ENCODE results near the gene KCNH8. TPM values are rescaled to one million over a fixed set of nuclear protein-coding genes. Genes with fewer than 3 reads are reported as not detected.

The KCNH8 gene
- total RNA-seq, 1 donor: not detected

GRCh38 chr3:19159966-19160635, 11.8 kb downstream of the KCNH8 start:
- no peak for TF ChIP-seq CTCF (IDR thresholded peaks at IDR 0.05; ENCODE audit: insufficient read depth, low read depth, low read length)
- DNase-seq (ENCODE audit: low read depth): no peak
- H3K4me3 ChIP-seq (ENCODE audit: low read depth, low read length): no peak overlapping the region

GRCh38 chr3:19165654-19166053, 17.3 kb downstream of the KCNH8 start:
- TF ChIP-seq CTCF (IDR thresholded peaks at IDR 0.05; ENCODE audit: insufficient read depth, low read depth, low read length): no peak
- DNase-seq (ENCODE audit: low read depth): no peak
- H3K4me3 ChIP-seq (ENCODE audit: low read depth, low read length): no peak overlapping the region

- DNase-seq (ENCODE audit: low read depth): no peak
- no peak for TF ChIP-seq CTCF (IDR thresholded peaks at IDR 0.05; ENCODE audit: insufficient read depth, low read depth, low read length)
Measured at GRCh38 chr3:19171794-19172193, 23.5 kb downstream of the KCNH8 start.

GRCh38 chr3:19173945-19174344, 25.6 kb downstream of the KCNH8 start:
- H3K4me3 ChIP-seq (ENCODE audit: low read depth, low read length): no peak overlapping the region
- no peak for DNase-seq (ENCODE audit: low read depth)
- no peak for TF ChIP-seq CTCF (IDR thresholded peaks at IDR 0.05; ENCODE audit: insufficient read depth, low read depth, low read length)

More at GRCh38 chr3:19171794-19172193, 23.5 kb downstream of the KCNH8 start:
- H3K4me3 ChIP-seq (ENCODE audit: low read depth, low read length): no peak overlapping the region

- no peak overlapping the region for H3K4me3 ChIP-seq (ENCODE audit: low read depth, low read length)
- no peak for TF ChIP-seq CTCF (IDR thresholded peaks at IDR 0.05; ENCODE audit: insufficient read depth, low read depth, low read length)
- no peak for DNase-seq (ENCODE audit: low read depth)
Measured at GRCh38 chr3:19183584-19183983, 35.3 kb downstream of the KCNH8 start.

GRCh38 chr3:19190126-19190525, 41.8 kb downstream of the KCNH8 start:
- TF ChIP-seq CTCF (IDR thresholded peaks at IDR 0.05; ENCODE audit: insufficient read depth, low read depth, low read length): no peak
- H3K4me3 ChIP-seq (ENCODE audit: low read depth, low read length): no peak overlapping the region
- no peak for DNase-seq (ENCODE audit: low read depth)

GRCh38 chr3:19190602-19191001, 42.3 kb downstream of the KCNH8 start:
- no peak for TF ChIP-seq CTCF (IDR thresholded peaks at IDR 0.05; ENCODE audit: insufficient read depth, low read depth, low read length)
- no peak overlapping the region for H3K4me3 ChIP-seq (ENCODE audit: low read depth, low read length)
- DNase-seq (ENCODE audit: low read depth): no peak

Data from fibroblast of villous mesenchyme (primary cell).